ENCODE measurements around the gene PIEZO2.

PIEZO2 gene

DNA sequence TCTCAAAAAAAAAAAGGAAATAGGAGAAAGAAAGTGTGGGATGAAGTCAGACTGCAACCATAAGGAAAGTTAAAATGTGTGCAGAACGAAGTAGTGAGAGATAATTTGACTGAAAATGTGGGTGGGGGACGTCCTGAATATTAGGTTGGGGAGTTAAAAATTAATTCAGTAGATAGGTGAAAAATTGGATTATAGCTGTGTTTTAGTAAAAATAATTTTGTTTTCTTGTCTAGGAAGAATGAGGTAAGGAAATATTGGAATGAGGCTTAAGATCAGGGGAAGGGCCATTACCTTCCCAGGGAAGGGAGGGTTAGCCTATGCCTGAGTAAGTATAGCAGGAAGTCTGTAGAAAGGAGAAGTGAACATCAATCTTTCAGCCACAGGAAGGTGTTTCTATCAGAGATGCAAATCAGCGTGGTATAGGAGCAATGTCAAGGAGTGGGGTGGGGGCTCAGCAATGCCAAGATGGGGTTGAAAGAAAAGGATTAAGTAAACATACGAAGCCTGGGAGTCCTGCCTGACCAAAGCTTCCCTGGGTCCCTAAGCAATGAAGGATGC is 250.9 kb downstream of the PIEZO2 start:
- TF ChIP-seq CTCF (IDR thresholded peaks at IDR 0.05; ENCODE audit: low read depth, low read length): no peak
- no peak for DNase-seq (ENCODE audit: extremely low read depth, low read depth)

DNA sequence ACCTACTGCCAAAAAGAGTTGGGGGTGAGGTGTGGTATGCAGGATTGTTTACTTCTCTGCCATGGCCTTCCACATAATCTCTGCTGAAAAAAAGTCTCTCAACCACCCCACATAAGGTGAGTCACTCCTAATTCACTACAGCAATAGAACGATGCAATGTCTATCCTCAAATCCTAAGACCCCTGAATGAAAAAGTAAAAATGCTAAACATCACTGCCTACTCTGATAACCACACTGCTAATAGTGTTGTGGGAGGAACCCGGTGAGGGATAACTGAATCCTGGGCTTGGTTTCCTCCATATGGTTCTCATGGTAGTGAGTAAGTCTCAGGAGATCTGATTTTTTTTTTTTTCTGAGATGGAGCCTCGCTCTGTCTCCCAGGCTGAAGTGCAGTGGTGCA is 252.5 kb downstream of the PIEZO2 start:
- TF ChIP-seq CTCF (IDR thresholded peaks at IDR 0.05; ENCODE audit: low read depth, low read length): no peak
- no peak for DNase-seq (ENCODE audit: extremely low read depth, low read depth)

DNA sequence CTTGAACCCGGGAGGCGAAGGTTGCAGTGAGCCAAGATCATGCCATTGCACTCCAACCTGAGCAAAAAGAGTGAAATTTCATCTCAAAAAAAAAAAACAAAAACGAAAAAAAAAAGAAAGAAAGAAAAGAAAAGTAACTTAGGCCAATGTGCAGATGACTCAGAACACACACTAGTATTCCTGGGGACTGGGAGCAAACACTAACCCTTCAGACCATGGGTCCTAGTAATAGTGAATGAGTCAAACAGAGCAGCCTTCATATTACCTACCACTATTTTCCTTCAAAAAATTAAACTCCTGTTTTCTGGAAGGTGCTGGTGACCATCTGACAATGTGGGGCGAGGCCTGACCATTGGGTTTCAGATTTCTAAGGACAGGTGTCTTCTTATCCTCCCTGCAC is 253.4 kb downstream of the PIEZO2 start:
- no peak for DNase-seq (ENCODE audit: extremely low read depth, low read depth)
- TF ChIP-seq CTCF (IDR thresholded peaks at IDR 0.05; ENCODE audit: low read depth, low read length): no peak

DNA sequence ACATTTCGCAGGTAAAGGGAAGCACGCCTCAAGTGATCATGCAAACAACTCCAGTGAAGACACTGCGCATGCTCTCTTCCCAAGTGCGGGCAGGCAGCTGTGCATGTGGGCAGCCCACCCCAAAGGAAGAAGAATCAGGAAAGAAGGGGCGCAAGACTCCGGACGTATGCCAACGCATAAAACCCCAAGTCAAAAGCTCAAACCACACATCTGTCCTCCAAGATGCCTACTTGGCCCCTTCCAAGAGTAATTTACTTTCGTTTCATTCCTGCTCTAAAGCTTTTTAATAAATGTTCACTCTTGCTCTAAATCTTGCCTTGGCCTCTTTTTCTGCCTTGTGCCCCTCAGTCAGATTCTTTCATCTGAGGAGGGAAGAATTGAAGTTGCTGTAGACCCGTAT is 254.9 kb downstream of the PIEZO2 start:
- no peak for TF ChIP-seq CTCF (IDR thresholded peaks at IDR 0.05; ENCODE audit: low read depth, low read length)
- no peak for DNase-seq (ENCODE audit: extremely low read depth, low read depth)

DNA sequence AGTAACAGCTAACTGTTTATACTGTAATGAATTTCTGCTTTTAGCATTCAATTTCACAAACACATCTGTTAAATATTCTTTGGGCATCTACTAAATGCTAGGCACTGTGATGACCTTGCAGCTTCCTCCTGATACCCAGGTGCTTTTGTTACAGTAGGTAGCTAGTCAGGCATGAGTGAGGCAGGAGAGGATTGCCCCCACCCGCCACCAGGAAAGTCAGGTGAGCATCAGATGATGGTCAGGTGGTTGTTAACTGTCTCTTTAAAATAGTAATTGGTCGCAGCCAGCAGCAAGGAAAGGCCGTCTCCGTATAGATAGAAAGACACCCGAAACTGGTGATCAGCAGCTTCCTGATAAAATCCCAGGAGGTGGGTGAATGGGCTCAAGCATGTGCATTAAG is 255.6 kb downstream of the PIEZO2 start:
- TF ChIP-seq CTCF (IDR thresholded peaks at IDR 0.05; ENCODE audit: low read depth, low read length): no peak
- DNase-seq (ENCODE audit: extremely low read depth, low read depth): no peak

- no peak for DNase-seq (ENCODE audit: extremely low read depth, low read depth)
- no peak for TF ChIP-seq CTCF (IDR thresholded peaks at IDR 0.05; ENCODE audit: low read depth, low read length)
These were observed 256.2 kb downstream of the PIEZO2 start for GRCh38 chr18:10893196-10893595.

GRCh38 chr18:10892786-10893185 is 256.6 kb downstream of the PIEZO2 start:
- no peak for TF ChIP-seq CTCF (IDR thresholded peaks at IDR 0.05; ENCODE audit: low read depth, low read length)
- DNase-seq (ENCODE audit: extremely low read depth, low read depth): no peak

Measured in AG09319 (cell line).